Stimulated activated CD8-positive, alpha-beta memory T cell treated with anti-CD3 and anti-CD28 coated beads, Interleukin-15, amount 100 ng/mL, for 48 hours (primary cell): Measurements from ENCODE around the gene CDON.
"Not testable (repeated sequence)": the region's sequence is repeated elsewhere in the genome, so short reads cannot be mapped to it uniquely, and the experiment has no call there.

Experiments
- DNase-seq, 2 donors: peaks; one replicate each; pipeline ENCODE4 v3.0.0-alpha.2; 2020; ENCODE audit warnings: low read depth in 2 of 2

CDON gene

GRCh38 chr11:125924384-125925007 is 138.2 kb downstream of the CDON start:
- DNase-seq = no peak

GRCh38 chr11:125923633-125924032 is 139.0 kb downstream of the CDON start:
- no peak for DNase-seq

GRCh38 chr11:125923012-125923579 is 139.6 kb downstream of the CDON start:
- peak; percentile 18 to 30 for DNase-seq

- no peak for DNase-seq
Measured at GRCh38 chr11:125922156-125922555, 140.5 kb downstream of the CDON start.

- DNase-seq = no peak
Measured at GRCh38 chr11:125921042-125921441, 141.6 kb downstream of the CDON start.

GRCh38 chr11:125918140-125918840 is 144.4 kb downstream of the CDON start:
- DNase-seq = no peak

- DNase-seq = no peak
Measured at GRCh38 chr11:125916683-125917347, 145.9 kb downstream of the CDON start.

GRCh38 chr11:125914601-125915000 is 148.1 kb downstream of the CDON start:
- not testable (repeated sequence) for DNase-seq

- DNase-seq = no peak
Measured at GRCh38 chr11:125910226-125910849, 152.3 kb downstream of the CDON start.
